Measurements from ENCODE around the gene ABHD17B. TPM values are rescaled to one million over a fixed set of nuclear protein-coding genes. Genes with fewer than 3 reads are reported as not detected.

The ABHD17B gene
- total RNA-seq, 1 donor from 2014 or later: 31.7 TPM

DNA sequence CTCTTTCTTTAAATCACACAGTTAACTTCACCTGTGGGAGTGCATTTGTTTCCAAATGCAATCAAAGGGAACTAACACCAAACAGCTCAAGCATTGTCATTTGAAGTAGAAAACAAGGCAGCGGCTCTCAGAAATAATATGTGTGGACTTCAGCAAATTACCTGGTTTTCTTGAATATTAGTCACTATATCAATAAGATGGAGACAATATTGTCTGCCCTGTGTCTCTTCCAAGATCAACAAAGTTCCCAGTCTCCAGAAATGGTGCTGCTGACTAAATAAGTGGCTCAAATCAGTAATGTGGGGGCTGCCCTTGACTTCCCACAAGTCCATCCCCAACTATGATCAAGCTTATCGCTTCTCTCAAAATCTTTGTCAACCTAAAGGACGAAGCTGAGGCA, 89.6 kb downstream of the ABHD17B start:
- no peak for DNase-seq (ENCODE audit: low read depth)

DNA sequence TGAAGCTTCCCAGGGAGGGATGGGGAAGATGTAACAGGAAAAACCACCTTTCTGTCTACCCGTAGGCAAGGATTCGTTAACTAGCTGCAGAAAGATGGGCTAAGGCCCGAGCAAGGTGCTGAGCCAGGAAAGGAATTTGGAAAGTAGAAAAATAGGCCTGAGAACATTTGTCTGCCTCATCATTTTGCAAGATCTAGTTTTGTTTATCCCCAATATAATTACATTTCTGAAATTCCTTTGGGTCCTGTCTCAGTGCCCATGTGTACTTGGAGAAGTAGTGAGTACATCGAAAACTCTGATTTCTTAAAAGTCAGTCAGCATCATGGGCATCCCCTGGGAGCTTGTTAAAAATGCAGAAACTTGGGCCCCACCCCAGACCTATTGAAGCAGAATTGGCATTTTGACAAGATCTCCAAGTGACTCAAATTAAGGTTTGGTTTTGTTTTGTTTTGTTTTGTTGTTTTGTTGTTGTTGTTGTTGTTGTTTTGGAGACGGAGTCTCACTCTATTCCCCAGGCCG, 90.5 kb downstream of the ABHD17B start:
- no peak for DNase-seq (ENCODE audit: low read depth)

DNA sequence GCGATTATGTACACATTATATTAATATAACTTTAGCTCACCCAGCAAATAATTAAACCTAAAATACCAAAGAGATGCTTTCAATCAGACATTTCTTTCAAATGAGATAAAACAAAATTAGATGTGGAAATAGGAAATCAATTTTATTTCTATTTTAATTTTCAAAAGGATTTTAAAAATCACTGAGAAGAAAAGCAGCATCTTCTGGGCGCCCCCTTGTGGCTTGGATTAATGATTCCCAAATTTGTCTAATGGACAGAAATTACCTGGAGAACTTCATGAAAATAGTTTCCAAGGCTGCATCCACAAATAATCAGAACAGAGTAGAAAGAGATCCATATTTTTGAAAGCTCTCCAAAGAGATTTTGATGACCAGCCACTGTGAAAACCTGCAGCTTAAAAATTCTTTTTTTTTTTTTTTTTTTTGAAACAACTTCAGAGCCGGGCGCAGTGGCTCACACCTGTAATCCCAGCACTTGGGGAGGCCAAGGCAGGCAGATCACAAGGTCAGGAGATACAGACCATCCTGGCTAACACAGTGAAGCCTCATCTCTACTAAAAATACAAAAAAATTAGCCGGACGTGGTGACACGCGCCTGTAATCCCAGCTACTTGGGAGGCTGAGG, 91.8 kb downstream of the ABHD17B start:
- DNase-seq (ENCODE audit: low read depth): peak; percentile 53

DNA sequence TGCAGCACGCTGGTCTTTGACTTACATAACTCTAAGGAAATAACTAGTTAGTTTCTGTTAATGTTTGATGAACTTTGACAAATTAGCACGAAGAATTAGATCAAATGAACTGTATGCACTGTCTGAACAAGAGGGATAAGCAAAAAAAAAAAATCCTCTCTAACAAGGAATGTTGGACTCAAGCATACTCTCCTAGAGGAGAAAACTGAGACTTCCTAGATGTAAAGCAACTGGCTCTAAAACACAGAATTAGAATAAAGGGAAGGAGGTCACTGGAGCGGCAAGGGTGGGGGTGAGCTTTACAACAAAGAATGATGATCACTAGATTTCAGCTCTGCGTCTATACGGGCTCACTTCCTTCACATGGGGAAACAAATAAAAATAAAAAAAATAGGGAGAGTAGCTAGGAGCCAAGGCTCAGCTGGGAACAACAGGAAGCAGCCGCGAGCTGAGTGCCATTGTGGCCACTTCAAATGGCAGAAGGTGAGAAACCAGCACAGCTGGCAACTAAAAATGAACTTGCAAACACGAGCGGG, 94.0 kb downstream of the ABHD17B start:
- peak; percentile 52 for DNase-seq (ENCODE audit: low read depth)

Other genes starting within 250 kb of the ABHD17B start
- 17.1 and 30.5 TPM in 2 replicates for gene CEMIP2, start 142.7 kb downstream of the ABHD17B start, total RNA-seq
- gene C9orf85, start 446 bp upstream of the ABHD17B start, total RNA-seq: 13.2 and 14.3 TPM in 2 replicates
- gene C9orf57, start 149.4 kb upstream of the ABHD17B start, total RNA-seq: not detected in 2 replicates
- gene GDA, start 238.2 kb upstream of the ABHD17B start, total RNA-seq: 0.05 TPM in 1 of 2 replicates, not detected in the other